GM12874 (cell line): ENCODE measurements around the gene NR2F1.

Experiments used
- CTCF ChIP-seq: IDR thresholded peaks from 2 replicates; pipeline ENCODE4 v1.5.1; 2011; ENCODE audit warnings: low read depth, mild to moderate bottlenecking, control low read depth, low read length, moderate library complexity; ENCODE audit not compliant: insufficient read depth

Gene NR2F1

DNA sequence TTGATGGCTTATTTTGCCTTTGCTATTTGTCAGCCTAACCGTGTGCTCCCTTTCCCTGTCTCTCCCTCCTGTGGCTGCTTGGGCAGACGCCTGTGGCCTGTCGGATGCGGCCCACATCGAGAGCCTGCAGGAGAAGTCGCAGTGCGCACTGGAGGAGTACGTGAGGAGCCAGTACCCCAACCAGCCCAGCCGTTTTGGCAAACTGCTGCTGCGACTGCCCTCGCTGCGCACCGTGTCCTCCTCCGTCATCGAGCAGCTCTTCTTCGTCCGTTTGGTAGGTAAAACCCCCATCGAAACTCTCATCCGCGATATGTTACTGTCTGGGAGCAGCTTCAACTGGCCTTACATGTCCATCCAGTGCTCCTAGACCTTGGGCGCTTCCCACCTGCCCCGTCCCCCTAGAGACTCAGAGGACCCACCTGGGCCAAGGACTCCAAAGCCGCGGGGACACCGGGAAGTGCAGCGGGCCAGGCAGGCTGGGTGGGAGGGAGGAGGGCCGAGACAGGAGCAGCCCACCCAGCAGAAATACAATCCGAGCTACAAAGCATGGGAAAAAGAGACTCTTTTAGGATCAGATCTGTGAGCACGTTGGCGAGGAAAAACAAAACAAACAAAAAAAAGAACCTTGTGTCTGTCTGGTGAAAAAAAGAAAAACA lies 10.6 kb downstream of the NR2F1 start:
- no peak for TF ChIP-seq CTCF

DNA sequence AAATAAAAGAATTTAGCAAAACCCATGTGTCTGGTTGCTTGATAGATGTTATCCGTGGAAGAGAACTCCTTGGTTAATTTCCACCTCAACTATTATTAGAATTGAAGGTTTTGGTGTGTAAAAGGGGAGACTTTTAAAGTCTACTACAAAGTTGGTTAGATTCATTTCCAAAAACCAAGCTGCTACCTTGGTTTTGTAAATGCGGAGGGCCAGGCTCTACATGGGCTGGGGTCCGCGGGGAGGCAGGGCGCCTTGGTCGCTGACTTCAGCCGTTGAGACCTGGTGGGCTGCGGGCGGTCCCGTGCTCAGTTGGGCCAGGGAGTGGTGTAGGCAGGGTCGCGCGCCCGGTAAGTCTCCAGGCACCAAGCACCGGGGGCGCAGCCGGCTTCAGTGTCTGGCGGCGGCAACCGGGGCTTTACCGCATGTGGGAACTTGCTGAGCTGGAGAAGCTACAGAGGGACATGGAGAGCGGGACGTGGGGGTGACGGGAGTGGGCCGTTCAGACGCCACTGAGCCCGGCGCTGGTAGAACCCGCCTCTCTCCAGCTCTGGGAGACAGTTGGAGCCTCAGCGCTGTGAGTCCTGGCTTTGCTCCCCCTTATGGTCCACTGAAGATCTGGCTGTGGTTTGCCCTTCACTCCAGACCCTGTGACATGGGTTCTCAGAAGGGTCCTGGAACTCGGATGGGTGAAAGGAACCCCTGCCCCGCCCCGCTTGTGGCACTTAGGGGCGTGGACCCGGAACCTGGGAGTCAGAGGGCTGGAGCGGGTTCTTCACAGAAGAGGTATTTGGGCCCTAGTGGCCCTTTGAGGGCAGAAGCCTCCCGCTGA lies 11.8 kb downstream of the NR2F1 start:
- TF ChIP-seq CTCF, result no peak

GRCh38 chr5:93595420-93596147 lies 12.6 kb downstream of the NR2F1 start:
- no peak for TF ChIP-seq CTCF

- TF ChIP-seq CTCF, result no peak
These were observed 13.3 kb downstream of the NR2F1 start for GRCh38 chr5:93596310-93596675.

- TF ChIP-seq CTCF, result 0 out of 2 replicates have a peak, but pooled peaks have one; percentile 9
These were observed 13.9 kb downstream of the NR2F1 start for GRCh38 chr5:93596676-93597490.

- TF ChIP-seq CTCF, result no peak
These were observed 15.3 kb downstream of the NR2F1 start for GRCh38 chr5:93598091-93599000.
